Gastroesophageal sphincter (tissue), 3 donors: ENCODE data around the gene GRIP2.

Source experiments
- CTCF ChIP-seq, 4 experiments: fragments of 200-600 bp in 2 of 4; fragments of 450-650 bp in 2 of 4; sonication (generic) in 1 of 4; IDR thresholded peaks; one replicate each; pipeline ENCODE4 v1.5.1; 2017 to 2019; ENCODE audit warnings: antibody characterized with exemption in 4 of 4, mild to moderate bottlenecking in 2 of 4, moderate library complexity in 2 of 4
- EP300 ChIP-seq: sonication (generic); formaldehyde crosslinking; IDR thresholded peaks from one replicate; pipeline ENCODE4 v1.6.1; 2017; ENCODE audit warnings: antibody characterized with exemption, mild to moderate bottlenecking
- POLR2A ChIP-seq, 2 donors: fragments of 450-650 bp; IDR thresholded peaks; one replicate each; pipeline ENCODE4 v1.6.1; 2017; ENCODE audit warnings: antibody characterized with exemption in 2 of 2, mild to moderate bottlenecking in 2 of 2, moderate library complexity in 1 of 2
- POLR2AphosphoS5 ChIP-seq: sonication (generic); formaldehyde crosslinking; IDR thresholded peaks from one replicate; pipeline ENCODE4 v1.6.1; 2017; ENCODE audit warnings: antibody characterized with exemption

GRCh38 chr3:14543446-14543845 is 3.3 kb upstream of the GRIP2 start:
- TF ChIP-seq POLR2AphosphoS5 = no peak
- TF ChIP-seq EP300 = no peak
- TF ChIP-seq CTCF (IDR thresholded peaks at IDR 0.05) = no peak
- TF ChIP-seq POLR2A (IDR thresholded peaks at IDR 0.05) = no peak
